GM19463 (cell line): Measurements from ENCODE around the gene C1RL.

Experiments
- ATAC-seq: cut with Tn5 transposase; IDR thresholded peaks from one replicate; pipeline ENCODE4 v1.9.1; 2021; ENCODE audit warnings: mild to moderate bottlenecking, moderate library complexity; ENCODE audit not compliant: unreplicated experiment

Gene C1RL

GRCh38 chr12:7137908-7138307, 28.9 kb upstream of the C1RL start:
- ATAC-seq, result no peak

GRCh38 chr12:7136676-7137075, 27.7 kb upstream of the C1RL start:
- no peak for ATAC-seq

GRCh38 chr12:7136071-7136470, 27.1 kb upstream of the C1RL start:
- no peak for ATAC-seq

- ATAC-seq, result no peak
These were observed 25.6 kb upstream of the C1RL start for GRCh38 chr12:7134396-7135166.

GRCh38 chr12:7131502-7131866, 22.5 kb upstream of the C1RL start:
- ATAC-seq, result no peak

- ATAC-seq, result peak; percentile 45
These were observed 21.9 kb upstream of the C1RL start for GRCh38 chr12:7130701-7131501.

GRCh38 chr12:7129872-7130691, 21.1 kb upstream of the C1RL start, which contains the start of gene CLSTN3:
Gene CLSTN3, plus strand, starts transcription at chr12:7130371. Its CDS starts 278 bp downstream, at chr12:7130649.
- peak; percentile 66 for ATAC-seq

- no peak for ATAC-seq
These were observed 20.4 kb upstream of the C1RL start for GRCh38 chr12:7129287-7129871.

- ATAC-seq, result no peak
These were observed 19.8 kb upstream of the C1RL start, which contains the start of gene RBP5 for GRCh38 chr12:7128681-7129286. Gene RBP5, minus strand, starts transcription at chr12:7128889. Its CDS starts 114 bp downstream, at chr12:7128775.

GRCh38 chr12:7127916-7128626, 19.1 kb upstream of the C1RL start:
- ATAC-seq, result no peak

GRCh38 chr12:7125632-7126227, 16.7 kb upstream of the C1RL start:
- ATAC-seq, result no peak

- no peak for ATAC-seq
These were observed 14.9 kb upstream of the C1RL start for GRCh38 chr12:7123806-7124522.

- ATAC-seq, result no peak
These were observed 14.1 kb upstream of the C1RL start for GRCh38 chr12:7122811-7123769.

- no peak for ATAC-seq
These were observed 12.3 kb upstream of the C1RL start for GRCh38 chr12:7121324-7121723.

- no peak for ATAC-seq
These were observed 11.2 kb upstream of the C1RL start for GRCh38 chr12:7120166-7120565.

- no peak for ATAC-seq
These were observed 9.9 kb upstream of the C1RL start for GRCh38 chr12:7118881-7119280.

GRCh38 chr12:7117670-7118069, 8.7 kb upstream of the C1RL start:
- no peak for ATAC-seq

GRCh38 chr12:7116916-7117315, 7.9 kb upstream of the C1RL start:
- ATAC-seq, result no peak
